Skeletal muscle tissue (tissue), 4 donors: ENCODE data around the gene APOBEC3C. TPM values are rescaled to one million over a fixed set of nuclear protein-coding genes. Genes with fewer than 3 reads are reported as not detected.
"Not testable (repeated sequence)": the region's sequence is repeated elsewhere in the genome, so short reads cannot be mapped to it uniquely, and the experiment has no call there.

Experiments
- H3K27ac ChIP-seq: one replicate; pipeline ENCODE4 v1.7.0; 2013; ENCODE audit warnings: mild to moderate bottlenecking, low read depth, low read length, inconsistent platforms
- H3K27me3 ChIP-seq, 3 donors: one replicate each; pipeline ENCODE4 v1.7.0; 2013; ENCODE audit warnings: low read length in 3 of 3; ENCODE audit not compliant: control insufficient read depth in 3 of 3, insufficient read depth in 3 of 3
- H3K36me3 ChIP-seq, 3 donors: one replicate each; pipeline ENCODE4 v1.7.0; 2013; ENCODE audit warnings: low read length in 3 of 3; ENCODE audit not compliant: control insufficient read depth in 3 of 3, insufficient read depth in 3 of 3
- H3K4me1 ChIP-seq, 3 donors: one replicate each; pipeline ENCODE4 v1.7.0; 2013; ENCODE audit warnings: low read length in 3 of 3, mild to moderate bottlenecking in 3 of 3; ENCODE audit not compliant: control insufficient read depth in 3 of 3, insufficient read depth in 3 of 3
- H3K4me3 ChIP-seq, 3 donors: one replicate each; pipeline ENCODE4 v1.7.0; 2013; ENCODE audit warnings: low read length in 3 of 3
- H3K9ac ChIP-seq, 3 donors: one replicate each; pipeline ENCODE4 v1.7.0; 2013; ENCODE audit warnings: low read length in 3 of 3, mild to moderate bottlenecking in 3 of 3, moderate library complexity in 2 of 3, low read depth in 1 of 3
- H3K9me3 ChIP-seq, 3 donors: one replicate each; pipeline ENCODE4 v1.7.0; 2013; ENCODE audit warnings: low read length in 3 of 3; ENCODE audit not compliant: control insufficient read depth in 3 of 3
- total RNA-seq: library from RNA; depleted of rRNA; stranded (reverse); fragments of >200 nt; gene quantifications from one replicate; pipeline ENCODE4 v1.2.3, GENCODE V29; 2014
- donor health status: Osteomylitis.

APOBEC3C gene
- total RNA-seq, 1 donor from 2014 or later = 1.6 TPM

- peak overlapping the region in 1 of 3 donors; percentile 13 for H3K4me3 ChIP-seq
- not testable (repeated sequence) for H3K27ac ChIP-seq, H3K4me1 ChIP-seq, H3K9ac ChIP-seq, H3K36me3 ChIP-seq, H3K27me3 ChIP-seq, H3K9me3 ChIP-seq
Measured at GRCh38 chr22:39020021-39020651, 6.1 kb downstream of the APOBEC3C start.

DNA sequence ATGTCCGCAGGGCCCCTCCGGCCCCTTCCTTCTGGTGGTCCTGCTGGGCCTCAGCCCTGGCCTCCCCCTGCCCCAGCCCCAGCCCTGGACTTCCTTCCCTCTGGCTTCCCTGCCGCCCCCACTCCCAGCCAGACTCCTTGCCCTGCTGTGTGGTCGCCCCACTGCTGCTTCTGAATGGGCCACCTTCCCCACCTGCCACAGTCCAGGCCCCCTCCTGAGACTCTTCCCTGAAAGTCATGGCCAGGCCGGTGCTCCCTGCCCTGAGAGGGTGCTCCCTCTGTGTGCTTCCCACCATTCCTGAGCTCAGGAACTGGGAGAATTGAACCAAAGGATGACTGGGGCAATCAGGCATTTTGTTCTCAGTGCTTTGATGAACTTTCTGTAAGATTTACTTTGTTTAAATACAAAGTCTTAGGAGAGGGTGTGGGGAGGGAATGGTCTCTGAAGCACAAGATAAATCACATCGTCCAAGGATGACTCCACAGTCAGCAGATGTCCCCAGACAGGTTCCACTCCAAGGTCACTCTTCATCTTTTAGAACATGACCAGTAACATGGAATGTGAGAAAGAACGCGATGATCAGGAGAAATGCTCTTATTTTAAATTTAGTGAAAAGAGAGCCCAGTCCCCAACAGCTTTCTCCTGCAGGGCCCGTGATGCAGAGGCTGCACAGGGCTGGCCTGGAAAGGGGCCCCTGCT is 7.6 kb downstream of the APOBEC3C start:
- H3K9ac ChIP-seq = peak overlapping the region in 1 of 3 donors; percentile 33

GRCh38 chr22:39024519-39025308 is 10.7 kb downstream of the APOBEC3C start:
- H3K36me3 ChIP-seq = no peaks in the 10 kb centered on the region
- H3K4me3 ChIP-seq = no peak overlapping the region
- peaks cover 0 to 5% (median 0%) of the 10 kb centered on the region in 3 donors for H3K4me1 ChIP-seq
- no peaks in the 10 kb centered on the region for H3K27me3 ChIP-seq
- no peak overlapping the region for H3K27ac ChIP-seq
- H3K9ac ChIP-seq = no peak overlapping the region
- H3K9me3 ChIP-seq = no peaks in the 10 kb centered on the region

More for the DNA sequence above, 7.6 kb downstream of the APOBEC3C start:
- Histone ChIP-seq H3K36me3 (no peaks in the 10 kb centered on the region), H3K9me3 (no peaks in the 10 kb centered on the region), H3K4me1 (peaks cover 0 to 5% (median 0%) of the 10 kb centered on the region in 3 donors), H3K4me3 (peak overlapping the region; percentile 46 to 62 (median 52)), H3K27me3 (no peaks in the 10 kb centered on the region), H3K27ac (peak overlapping the region; percentile 30)

DNA sequence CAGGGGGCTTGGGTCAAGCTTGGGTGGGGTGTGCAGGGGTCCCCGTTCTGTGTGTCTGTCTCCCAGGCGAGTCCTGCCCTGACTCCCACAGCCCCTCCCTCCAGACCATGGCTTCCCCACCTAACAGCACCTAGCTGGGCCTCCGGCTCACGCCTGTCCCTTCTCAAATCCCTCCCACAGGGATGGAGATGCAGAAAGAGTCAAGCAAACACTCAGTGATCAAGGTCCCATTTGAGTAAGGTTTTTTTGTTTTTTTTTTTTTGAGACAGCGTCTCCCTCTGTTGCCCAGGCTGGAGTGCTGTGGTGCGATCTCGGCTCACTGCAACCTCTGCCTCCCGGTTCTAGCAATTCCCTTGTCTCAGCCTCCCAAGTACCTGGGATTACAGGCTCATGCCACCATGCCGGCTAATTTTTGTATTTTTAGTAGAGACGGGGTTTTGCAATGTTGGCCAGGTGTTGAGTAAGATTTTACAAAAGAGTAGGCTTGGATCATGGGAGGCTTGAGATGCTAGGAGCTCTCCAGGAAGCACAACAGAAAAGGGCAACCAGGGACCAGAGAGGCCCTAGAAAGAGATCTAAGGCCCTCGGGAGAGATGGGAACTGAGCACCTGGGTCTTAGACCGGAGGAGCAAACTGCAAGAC is 12.6 kb downstream of the APOBEC3C start:
- Histone ChIP-seq H3K4me3 (no peak overlapping the region), H3K36me3 (no peaks in the 10 kb centered on the region), H3K9me3 (no peaks in the 10 kb centered on the region), H3K4me1 (peaks cover 0 to 2% (median 0%) of the 10 kb centered on the region in 3 donors), H3K9ac (no peak overlapping the region), H3K27ac (no peak overlapping the region), H3K27me3 (no peaks in the 10 kb centered on the region)

DNA sequence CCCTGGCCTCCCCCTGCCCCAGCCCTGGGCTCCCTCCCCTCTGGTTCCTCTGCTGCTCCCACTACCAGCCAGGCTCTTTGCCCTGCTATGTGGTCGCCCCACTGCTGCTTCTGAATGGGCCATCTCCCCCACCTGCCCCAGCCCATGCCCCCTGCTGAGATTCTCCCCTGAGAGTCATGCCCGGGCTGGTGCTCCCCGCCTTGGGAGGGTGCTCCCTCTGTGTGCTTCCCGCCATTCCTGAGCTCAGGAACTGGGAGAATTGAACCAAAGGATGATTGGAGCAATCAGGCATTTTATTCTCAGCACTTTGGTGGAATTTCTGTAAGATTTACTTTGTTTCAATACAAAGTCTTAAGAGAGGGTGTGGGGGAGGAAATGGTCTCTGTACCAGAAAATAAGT is 13.7 kb downstream of the APOBEC3C start:
- no peaks in the 10 kb centered on the region for H3K4me1 ChIP-seq
- H3K27me3 ChIP-seq = no peaks in the 10 kb centered on the region
- H3K9me3 ChIP-seq = no peaks in the 10 kb centered on the region
- H3K4me3 ChIP-seq = no peak overlapping the region
- H3K9ac ChIP-seq = no peak overlapping the region
- no peak overlapping the region for H3K27ac ChIP-seq
- no peaks in the 10 kb centered on the region for H3K36me3 ChIP-seq

- no peak overlapping the region for H3K9ac ChIP-seq
- no peaks in the 10 kb centered on the region for H3K36me3 ChIP-seq
- no peaks in the 10 kb centered on the region for H3K9me3 ChIP-seq
- H3K27ac ChIP-seq = no peak overlapping the region
- no peak overlapping the region for H3K4me3 ChIP-seq
- H3K4me1 ChIP-seq = no peaks in the 10 kb centered on the region
- H3K27me3 ChIP-seq = no peaks in the 10 kb centered on the region
Measured at GRCh38 chr22:39028281-39028680, 14.2 kb downstream of the APOBEC3C start.

- Histone ChIP-seq H3K4me3 (no peak overlapping the region), H3K36me3 (no peaks in the 10 kb centered on the region), H3K27ac (no peak overlapping the region), H3K9ac (no peak overlapping the region), H3K4me1 (no peaks in the 10 kb centered on the region), H3K9me3 (no peaks in the 10 kb centered on the region), H3K27me3 (no peaks in the 10 kb centered on the region)
Measured at GRCh38 chr22:39029227-39029626, 15.2 kb downstream of the APOBEC3C start.

DNA sequence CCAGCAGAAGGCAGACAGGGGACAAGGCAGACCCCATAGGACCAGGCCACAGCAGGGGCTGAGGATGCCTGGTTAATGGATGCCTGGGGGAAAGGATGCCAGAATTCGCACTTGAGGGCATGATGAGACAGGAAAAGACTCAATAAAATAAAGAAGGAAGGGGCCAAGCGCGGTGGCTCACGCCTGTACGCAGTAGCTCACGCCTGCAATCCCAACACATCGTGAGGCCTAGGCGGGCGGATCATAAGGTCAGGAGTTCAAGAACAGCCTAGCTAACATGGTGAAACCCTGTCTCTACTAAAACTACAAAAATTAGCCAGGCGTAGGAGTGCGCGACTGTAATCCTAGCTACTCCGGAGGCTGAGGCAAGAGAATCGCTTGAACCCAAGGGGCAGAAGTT is 16.6 kb downstream of the APOBEC3C start:
- H3K27me3 ChIP-seq = no peaks in the 10 kb centered on the region
- no peaks in the 10 kb centered on the region for H3K4me1 ChIP-seq
- H3K27ac ChIP-seq = no peak overlapping the region
- no peak overlapping the region for H3K9ac ChIP-seq
- H3K9me3 ChIP-seq = no peaks in the 10 kb centered on the region
- no peak overlapping the region for H3K4me3 ChIP-seq
- H3K36me3 ChIP-seq = no peaks in the 10 kb centered on the region

GRCh38 chr22:39031434-39032295 is 17.6 kb downstream of the APOBEC3C start:
- not testable (repeated sequence) for H3K4me1 ChIP-seq, H3K27ac ChIP-seq, H3K27me3 ChIP-seq, H3K9ac ChIP-seq, H3K9me3 ChIP-seq, H3K4me3 ChIP-seq, H3K36me3 ChIP-seq
